Fibroblast of pulmonary artery (primary cell): Measurements from ENCODE around the gene SERPINA9.
A peak's percentile ranks its signal among the peaks of the same experiment; 100 is the strongest.

Experiments used
- DNase-seq: peaks from one replicate; pipeline ENCODE4 v3.0.0-alpha.2; 2010; ENCODE audit warnings: low read depth
- H3K4me3 ChIP-seq: replicated peaks from 2 replicates; pipeline ENCODE4 v1.5.1; 2011; ENCODE audit warnings: low read depth, mild to moderate bottlenecking, control low read depth, low read length, moderate library complexity
- CTCF ChIP-seq: IDR thresholded peaks from 2 replicates; pipeline ENCODE4 v1.5.1; 2011; ENCODE audit warnings: mild to moderate bottlenecking, control low read depth, low read length, inconsistent platforms; ENCODE audit errors: missing control alignments

Gene SERPINA9

GRCh38 chr14:94448071-94448808 is 27.8 kb downstream of the SERPINA9 start:
- DNase-seq = no peak
- no peak for TF ChIP-seq CTCF
- no peak overlapping the region for H3K4me3 ChIP-seq

DNA sequence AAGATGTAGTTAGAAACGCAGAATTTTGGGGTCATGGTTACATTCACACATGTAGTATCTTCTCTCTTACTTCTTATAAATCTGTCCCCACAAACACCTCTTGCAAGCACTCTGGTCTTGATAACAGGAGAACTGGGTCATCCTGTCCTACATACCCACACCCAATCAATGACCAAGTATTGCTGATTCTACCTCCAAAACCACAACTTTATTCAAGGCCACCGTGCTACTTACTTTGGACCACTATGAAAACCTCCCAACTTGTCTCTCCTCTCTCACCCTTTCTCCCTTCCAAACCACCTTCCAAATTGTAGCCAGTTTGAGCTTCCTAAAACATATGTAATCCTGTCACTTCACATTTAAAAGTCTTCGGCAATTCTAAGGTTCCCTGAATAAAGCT is 28.8 kb downstream of the SERPINA9 start:
- TF ChIP-seq CTCF = no peak
- H3K4me3 ChIP-seq = no peak overlapping the region
- DNase-seq = no peak

GRCh38 chr14:94446126-94446525 is 29.9 kb downstream of the SERPINA9 start:
- no peak for DNase-seq
- H3K4me3 ChIP-seq = no peak overlapping the region
- TF ChIP-seq CTCF = no peak

DNA sequence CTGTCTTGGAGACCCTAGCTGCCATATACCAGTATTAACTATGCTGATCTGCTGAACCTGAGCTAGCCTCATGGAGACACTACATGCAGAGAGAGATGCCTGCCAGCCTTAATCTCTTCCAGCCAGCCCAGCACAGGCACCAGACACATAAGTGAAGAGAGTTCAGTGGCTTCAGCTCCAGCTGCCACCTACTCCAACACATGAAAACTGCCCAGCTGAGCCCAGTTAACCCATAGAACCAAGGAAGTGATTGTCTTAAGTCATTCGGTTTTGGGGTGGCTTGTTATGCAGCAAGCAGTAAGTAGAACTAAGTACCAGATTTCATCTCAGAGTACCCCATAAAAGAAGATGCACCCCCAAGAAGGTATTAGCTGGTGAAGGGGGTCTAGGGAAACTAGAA is 31.0 kb downstream of the SERPINA9 start:
- TF ChIP-seq CTCF = no peak
- no peak overlapping the region for H3K4me3 ChIP-seq
- no peak for DNase-seq

GRCh38 chr14:94441531-94442205 is 34.3 kb downstream of the SERPINA9 start:
- TF ChIP-seq CTCF = no peak
- no peak for DNase-seq
- no peak overlapping the region for H3K4me3 ChIP-seq

DNA sequence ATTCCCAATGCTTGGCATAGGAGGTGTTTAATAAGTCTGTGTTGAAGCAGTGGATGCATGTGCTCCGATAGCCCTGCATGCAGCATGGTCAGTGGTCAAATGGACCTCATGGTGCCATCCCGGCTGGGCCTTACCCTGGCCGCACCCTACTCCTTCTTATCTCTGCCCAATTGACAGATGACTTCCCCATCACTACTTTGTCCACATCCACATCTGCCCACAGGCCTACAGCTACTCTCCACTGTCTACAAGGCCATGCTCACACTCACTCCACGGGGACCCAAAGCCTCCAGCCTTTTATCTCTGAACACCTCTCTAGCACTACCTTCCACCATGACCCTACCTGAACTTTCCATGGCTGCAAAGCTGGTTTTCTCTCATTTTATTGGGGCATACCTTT is 34.9 kb downstream of the SERPINA9 start:
- no peak for DNase-seq
- no peak overlapping the region for H3K4me3 ChIP-seq
- no peak for TF ChIP-seq CTCF

GRCh38 chr14:94439453-94440057 is 36.4 kb downstream of the SERPINA9 start:
- no peak for DNase-seq
- TF ChIP-seq CTCF = peak; percentile 1
- H3K4me3 ChIP-seq = no peak overlapping the region
